Neural cell (in vitro differentiated cells): ENCODE data around the gene SAMD14. TPM values are rescaled to one million over a fixed set of nuclear protein-coding genes. Genes with fewer than 3 reads are reported as not detected.

Source experiments
- H2AFZ ChIP-seq: fragments of 200-600, 300-800 bp; sonication (generic), shearing (Covaris generic); 2 replicates; pipeline ENCODE4 v1.6.0; 2014; ENCODE audit warnings: low read depth, mild to moderate bottlenecking, antibody characterized with exemption, low read length, moderate library complexity
- H3F3A ChIP-seq: fragments of 200-600 bp; shearing (Covaris generic); 2 replicates; pipeline ENCODE4 v1.6.1; 2016; ENCODE audit warnings: mild to moderate bottlenecking, moderate library complexity, mixed read lengths, antibody characterized with exemption, low read length; ENCODE audit not compliant: insufficient read depth, poor library complexity, severe bottlenecking
- H3K27ac ChIP-seq: fragments of 200-600, 300-800 bp; sonication (generic), shearing (Covaris generic); 2 replicates; pipeline ENCODE4 v1.5.1; 2014; ENCODE audit warnings: mild to moderate bottlenecking, low read length, moderate library complexity
- H3K27me3 ChIP-seq: fragments of 300-800, 200-600 bp; sonication (generic), shearing (Covaris generic); 2 replicates; pipeline ENCODE4 v1.6.0; 2014; ENCODE audit warnings: mild to moderate bottlenecking, low read depth, low read length, moderate library complexity; ENCODE audit not compliant: insufficient read depth
- H3K36me3 ChIP-seq: fragments of 300-800, 200-600 bp; sonication (generic), shearing (Covaris generic); 2 replicates; pipeline ENCODE4 v1.5.1; 2014; ENCODE audit warnings: mild to moderate bottlenecking, antibody characterized with exemption, low read length, moderate library complexity; ENCODE audit not compliant: insufficient read depth
- H3K4me2 ChIP-seq: fragments of 300-800, 200-600 bp; sonication (generic), shearing (Covaris generic); 2 replicates; pipeline ENCODE4 v1.6.0; 2014; ENCODE audit warnings: mild to moderate bottlenecking, low read length
- H3K4me3 ChIP-seq: fragments of 300-800, 200-600 bp; sonication (generic), shearing (Covaris generic); 2 replicates; pipeline ENCODE4 v1.5.1; 2014; ENCODE audit warnings: mild to moderate bottlenecking, low read length, moderate library complexity
- H3K79me2 ChIP-seq: fragments of 200-600 bp; shearing (Covaris generic); replicated peaks from 2 replicates; pipeline ENCODE4 v1.6.0; 2014; ENCODE audit warnings: mild to moderate bottlenecking, low read length, moderate library complexity; ENCODE audit not compliant: insufficient read depth
- H3K9ac ChIP-seq: fragments of 300-800, 200-600 bp; sonication (generic), shearing (Covaris generic); 2 replicates; pipeline ENCODE4 v1.6.1; 2016; ENCODE audit warnings: mild to moderate bottlenecking, low read length, mixed read lengths
- H3K9me2 ChIP-seq: fragments of 200-600 bp; shearing (Covaris generic); 2 replicates; pipeline ENCODE4 v1.6.1; 2016; ENCODE audit warnings: mild to moderate bottlenecking, low read length, mixed read lengths; ENCODE audit not compliant: insufficient read depth
- H3K9me3 ChIP-seq: fragments of 200-600, 300-800 bp; sonication (generic), shearing (Covaris generic); 2 replicates; pipeline ENCODE4 v1.6.1; 2016; ENCODE audit warnings: mild to moderate bottlenecking, mixed run types, low read length, moderate library complexity, mixed read lengths
- H4K20me1 ChIP-seq: fragments of 200-600 bp; shearing (Covaris generic); 2 replicates; pipeline ENCODE4 v1.6.1; 2016; ENCODE audit warnings: mild to moderate bottlenecking, mixed run types; ENCODE audit not compliant: insufficient read depth
- CTCF ChIP-seq: fragments of 450-650 bp; IDR thresholded peaks from 2 replicates; pipeline ENCODE4 v1.5.1; 2014; ENCODE audit warnings: antibody characterized with exemption, mild to moderate bottlenecking, moderate library complexity; ENCODE audit not compliant: poor library complexity, severe bottlenecking
- EP300 ChIP-seq: fragments of 450-650 bp; conservative IDR thresholded peaks from 2 replicates; pipeline ENCODE4 v1.6.1; 2014; ENCODE audit warnings: antibody characterized with exemption, mild to moderate bottlenecking, moderate library complexity; ENCODE audit not compliant: poor library complexity, severe bottlenecking
- EZH2 ChIP-seq: fragments of 200-600, 300-800 bp; shearing (Covaris generic), sonication (generic); IDR thresholded peaks from 2 replicates; pipeline ENCODE4 v1.6.1; 2014; ENCODE audit warnings: antibody characterized with exemption, low read length, borderline replicate concordance, mild to moderate bottlenecking; ENCODE audit not compliant: insufficient read depth, poor library complexity, severe bottlenecking
- MXI1 ChIP-seq: fragments of 450-650 bp; conservative IDR thresholded peaks from 2 replicates; pipeline ENCODE4 v1.6.1; 2014; ENCODE audit warnings: antibody characterized with exemption, mild to moderate bottlenecking; ENCODE audit not compliant: poor library complexity, severe bottlenecking
- POLR2AphosphoS5 ChIP-seq: IDR thresholded peaks from 2 replicates; pipeline ENCODE4 v1.6.1; 2012
- RAD21 ChIP-seq: fragments of 450-650 bp; conservative IDR thresholded peaks from 2 replicates; pipeline ENCODE4 v1.6.1; 2014; ENCODE audit warnings: antibody characterized with exemption, mild to moderate bottlenecking, moderate library complexity
- REST ChIP-seq: IDR thresholded peaks from 2 replicates; pipeline ENCODE4 v1.6.1; 2012; ENCODE audit warnings: borderline replicate concordance
- SMC3 ChIP-seq: fragments of 450-650 bp; conservative IDR thresholded peaks from 2 replicates; pipeline ENCODE4 v1.6.1; 2014; ENCODE audit warnings: antibody characterized with exemption, mild to moderate bottlenecking, moderate library complexity; ENCODE audit not compliant: poor library complexity
- TAF1 ChIP-seq: IDR thresholded peaks from 2 replicates; pipeline ENCODE4 v1.6.1; 2012; ENCODE audit warnings: low read depth
- polyA plus RNA-seq: library from polyadenylated mRNA; depleted of rRNA; stranded (reverse); fragments of >200 nt; gene quantifications from 2 replicates; pipeline ENCODE4 v1.2.3, GENCODE V29; 2014

SAMD14 gene
- polyA plus RNA-seq, 1 donor from 2014 or later: 105 TPM

GRCh38 chr17:50176559-50177357 is 46.8 kb upstream of the SAMD14 start:
- H3K9me3 ChIP-seq: no peaks in the 10 kb centered on the region
- no peak overlapping the region for H3K27ac ChIP-seq
- no peak overlapping the region for H3K4me2 ChIP-seq
- no peaks in the 10 kb centered on the region for H3K36me3 ChIP-seq
- no peaks in the 10 kb centered on the region for H3K79me2 ChIP-seq
- H3K27me3 ChIP-seq: no peaks in the 10 kb centered on the region
- H2AFZ ChIP-seq: no peak overlapping the region
- no peaks in the 10 kb centered on the region for H3F3A ChIP-seq
- no peak for TF ChIP-seq TAF1
- TF ChIP-seq MXI1: no peak
- no peak for TF ChIP-seq REST
- TF ChIP-seq RAD21: no peak
- H3K9ac ChIP-seq: no peak overlapping the region
- no peak overlapping the region for H3K4me3 ChIP-seq
- no peaks in the 10 kb centered on the region for H3K9me2 ChIP-seq
- no peaks in the 10 kb centered on the region for H4K20me1 ChIP-seq

GRCh38 chr17:50175035-50175807 is 45.3 kb upstream of the SAMD14 start:
- H3K4me2 ChIP-seq: no peak overlapping the region
- no peak overlapping the region for H3K4me3 ChIP-seq
- no peaks in the 10 kb centered on the region for H3K36me3 ChIP-seq
- no peaks in the 10 kb centered on the region for H3K27me3 ChIP-seq
- no peaks in the 10 kb centered on the region for H3K9me2 ChIP-seq
- no peak overlapping the region for H3K27ac ChIP-seq
- TF ChIP-seq SMC3 (no peak), MXI1 (no peak), POLR2AphosphoS5 (no peak), EZH2 (no peak), REST (no peak), RAD21 (no peak), EP300 (no peak), CTCF (no peak), TAF1 (no peak)
- no peak overlapping the region for H2AFZ ChIP-seq
- no peaks in the 10 kb centered on the region for H3F3A ChIP-seq
- H3K9me3 ChIP-seq: no peaks in the 10 kb centered on the region
- H3K79me2 ChIP-seq: no peaks in the 10 kb centered on the region
- H3K9ac ChIP-seq: no peak overlapping the region
- H4K20me1 ChIP-seq: no peaks in the 10 kb centered on the region
